GM12891 (cell line): ENCODE results near the gene CD164L2.

Experiments
- POLR2A ChIP-seq: IDR thresholded peaks from 2 replicates; pipeline ENCODE4 v1.6.1; 2011; ENCODE audit warnings: low read depth, low read length, control low read depth
- POLR2AphosphoS5 ChIP-seq: IDR thresholded peaks from 2 replicates; pipeline ENCODE4 v1.6.1; 2011; ENCODE audit warnings: low read depth, low read length, control low read depth
- SPI1 ChIP-seq: IDR thresholded peaks from 2 replicates; pipeline ENCODE4 v1.6.1; 2011; ENCODE audit warnings: low read depth, low read length, control low read depth

GRCh38 chr1:27431601-27431940, 48.4 kb upstream of the CD164L2 start:
- no peak for TF ChIP-seq SPI1
- no peak for TF ChIP-seq POLR2AphosphoS5
- TF ChIP-seq POLR2A, result no peak
